Measurements from ENCODE around the gene TUB.

Gene TUB

DNA sequence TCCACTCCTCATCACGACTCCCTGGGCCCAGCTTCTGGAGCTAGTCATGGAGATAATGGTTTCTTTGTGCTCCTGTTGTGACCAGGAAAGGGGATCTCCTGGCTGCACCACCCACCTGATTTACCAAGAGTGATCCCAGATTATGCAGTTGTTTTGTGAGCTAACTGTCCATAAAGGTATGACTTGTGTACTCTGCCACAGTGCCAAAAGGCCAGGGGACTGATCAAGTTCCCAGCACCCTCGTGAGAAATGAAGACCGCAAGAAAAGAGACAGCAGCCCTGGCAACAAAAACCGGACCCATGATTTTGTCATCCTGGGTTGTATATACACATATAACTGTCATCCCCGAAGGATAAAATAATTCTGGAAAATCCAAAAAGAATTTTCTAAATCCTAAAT lies 26.6 kb downstream of the TUB start:
- DNase-seq (ENCODE audit: low read depth in 2 of 2) = no peak

DNA sequence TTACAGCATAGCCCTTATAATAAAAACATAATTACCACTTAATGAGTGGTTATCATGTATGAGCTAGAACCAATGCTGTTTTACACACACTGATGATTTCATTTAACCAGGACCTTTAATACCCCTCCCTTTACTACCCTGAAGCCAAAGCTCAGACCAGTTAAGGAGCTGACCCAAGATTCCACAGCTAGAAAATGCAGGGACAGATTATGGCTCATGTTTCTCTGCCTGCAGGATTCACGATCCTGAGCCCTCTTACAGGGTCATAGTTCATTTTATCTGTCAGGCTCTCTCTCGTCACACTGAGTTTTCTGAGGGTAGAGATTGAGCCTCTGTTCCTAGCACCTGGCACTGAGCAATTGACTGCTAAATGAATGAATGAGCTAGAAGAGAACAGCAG lies 27.4 kb downstream of the TUB start:
- DNase-seq (ENCODE audit: low read depth in 2 of 2) = no peak

DNA sequence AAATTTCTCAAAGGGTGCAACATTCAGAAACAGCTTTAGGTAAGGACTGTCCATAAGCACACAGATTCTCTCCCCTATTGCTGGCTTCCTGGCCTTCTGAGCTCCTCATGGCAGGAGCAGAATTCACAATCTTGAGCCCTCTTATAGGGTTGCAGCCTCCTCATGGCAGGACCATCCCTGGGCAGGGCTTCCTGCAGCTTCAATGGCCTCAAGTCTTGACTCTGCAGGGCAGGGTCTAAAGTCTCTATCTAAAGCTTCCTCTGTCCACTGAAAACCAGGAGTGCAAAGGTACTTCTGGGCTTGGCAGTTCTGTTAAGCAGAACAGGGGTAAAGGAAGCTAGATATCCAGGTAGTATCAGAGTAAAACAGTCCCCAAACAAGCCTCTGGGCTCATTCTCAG lies 28.7 kb downstream of the TUB start:
- no peak for DNase-seq (ENCODE audit: low read depth in 2 of 2)

DNA sequence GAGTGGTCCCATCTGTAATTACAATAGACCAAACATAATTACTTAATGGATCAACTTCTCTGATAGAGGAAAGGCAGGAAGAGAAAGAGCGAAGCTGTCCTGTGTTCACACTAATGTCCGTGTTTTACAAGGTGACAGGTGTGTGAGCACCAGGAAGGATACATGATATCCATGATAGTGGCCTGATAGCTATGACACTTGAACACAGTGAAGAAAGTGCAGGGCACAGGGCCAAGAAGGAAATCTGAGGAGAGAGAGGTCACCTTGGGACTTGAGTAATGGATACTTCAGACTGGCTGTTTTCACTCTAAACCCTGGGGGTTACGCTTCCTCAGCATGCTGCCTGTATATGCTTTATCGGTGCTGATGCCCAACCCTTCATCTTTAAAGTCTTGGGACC lies 29.4 kb downstream of the TUB start:
- no peak for DNase-seq (ENCODE audit: low read depth in 2 of 2)

DNA sequence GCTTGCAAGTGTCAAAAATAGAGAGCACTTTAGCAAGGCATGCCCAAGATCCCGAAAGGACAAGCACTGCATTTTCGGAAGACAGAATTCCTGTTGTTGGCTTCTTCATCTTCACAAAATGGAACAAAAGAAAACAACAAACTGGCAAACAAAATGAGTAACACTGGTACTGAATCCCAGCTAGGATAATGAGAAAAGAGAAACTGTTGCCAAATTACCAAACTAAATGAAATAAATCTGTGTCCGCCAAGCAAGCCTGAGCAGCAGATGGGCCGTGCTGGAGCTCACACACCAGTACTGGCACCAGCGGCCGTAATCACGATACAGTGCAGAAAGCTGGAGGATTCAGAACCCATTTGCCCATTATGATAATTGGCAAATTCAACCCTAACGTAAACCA lies 30.6 kb downstream of the TUB start:
- DNase-seq (ENCODE audit: low read depth in 2 of 2) = no peak

DNA sequence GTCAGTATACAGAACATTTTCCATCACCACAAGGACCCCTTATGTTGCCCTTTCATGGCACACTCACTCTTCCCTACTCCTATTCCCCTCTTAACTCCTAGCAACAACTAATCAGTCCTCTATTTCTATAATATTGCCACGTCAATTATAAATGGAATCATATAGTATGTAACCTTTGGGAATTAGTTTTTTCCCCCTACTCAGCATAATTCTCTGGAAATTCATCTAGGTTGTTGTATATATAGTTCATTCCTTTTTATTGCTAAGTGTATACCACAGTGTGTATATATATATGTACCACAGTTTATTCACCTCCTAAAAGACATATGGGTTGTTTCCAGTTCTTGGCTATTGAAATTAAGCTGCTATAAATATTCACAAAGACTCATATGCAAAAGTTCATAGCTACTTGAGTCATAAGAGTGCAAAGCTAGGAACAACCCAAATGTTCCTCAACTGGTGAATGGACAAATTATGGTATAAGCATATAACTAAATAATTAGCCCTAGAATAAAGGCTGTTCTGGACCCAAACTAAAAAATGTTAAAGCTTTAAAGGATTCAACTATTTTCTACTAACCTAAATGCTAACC lies 41.3 kb downstream of the TUB start:
- no peak for DNase-seq (ENCODE audit: low read depth in 2 of 2)

DNA sequence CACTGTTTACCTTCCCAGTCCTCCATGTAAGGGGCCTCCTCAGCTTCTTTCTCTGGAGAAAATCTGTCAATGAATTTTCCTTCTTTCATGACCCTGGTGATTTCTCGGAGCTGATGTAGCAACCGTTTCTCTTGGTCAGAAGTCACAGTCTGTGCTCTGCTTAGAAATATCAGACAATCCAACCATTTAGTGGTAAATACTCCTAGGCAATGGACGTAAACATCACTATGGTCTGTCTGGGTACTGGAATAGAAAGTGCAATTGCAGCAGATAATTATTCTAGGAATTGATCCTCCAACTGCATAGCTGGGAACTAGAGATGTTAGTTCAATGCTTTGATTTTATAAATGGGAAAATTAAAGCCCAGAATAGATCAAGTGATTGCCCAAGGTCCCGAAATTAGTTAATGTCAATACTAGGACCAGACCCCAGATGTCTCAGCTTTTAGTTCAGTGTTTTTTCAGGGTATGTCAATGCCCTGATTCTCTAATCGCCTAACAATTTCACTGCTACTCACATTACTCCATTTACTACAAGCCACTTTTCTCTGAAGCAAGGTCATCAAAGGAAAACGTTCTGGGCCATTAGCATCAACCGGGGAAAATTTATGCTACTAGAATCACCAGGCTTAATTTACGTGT lies 45.8 kb downstream of the TUB start:
- DNase-seq (ENCODE audit: low read depth in 2 of 2) = no peak

DNA sequence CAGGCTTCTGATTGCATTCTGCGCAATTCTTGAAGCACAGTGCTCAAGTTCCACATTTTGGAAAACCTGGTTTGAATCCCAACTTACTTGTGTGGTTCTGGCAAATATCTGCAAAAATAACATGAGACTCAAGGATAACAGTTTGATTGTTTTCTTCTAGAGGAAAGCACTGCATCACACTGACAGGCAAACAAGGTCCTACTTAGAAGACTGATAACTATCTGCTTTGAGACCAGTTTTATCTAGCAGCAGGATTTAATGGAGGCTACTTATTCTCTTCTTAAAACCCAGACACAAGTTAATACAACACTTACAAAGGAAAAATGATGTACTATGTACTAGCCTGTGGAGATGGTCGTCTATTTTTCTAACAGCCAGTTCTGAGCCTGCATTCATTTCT lies 46.4 kb downstream of the TUB start:
- no peak for DNase-seq (ENCODE audit: low read depth in 2 of 2)

DNA sequence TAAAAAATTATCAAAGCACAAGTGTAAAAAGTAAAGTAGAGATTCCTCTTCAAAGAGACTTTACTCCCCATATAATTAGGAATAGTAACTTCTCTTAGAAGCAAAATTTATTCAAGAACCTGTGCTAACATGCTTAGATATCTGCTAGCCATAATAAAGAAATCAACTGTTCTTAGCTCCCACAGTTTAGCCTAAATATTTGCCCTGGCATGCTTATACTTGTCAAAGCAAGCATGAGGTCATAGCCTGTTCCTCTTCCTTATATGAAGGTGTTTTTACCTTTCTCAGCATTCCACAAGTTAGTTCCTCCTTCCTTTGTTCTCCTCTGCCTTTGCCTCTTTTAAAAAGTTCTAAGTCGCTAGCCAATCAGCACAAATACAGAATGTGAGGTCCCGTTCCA lies 57.5 kb downstream of the TUB start:
- DNase-seq (ENCODE audit: low read depth in 2 of 2) = no peak

DNA sequence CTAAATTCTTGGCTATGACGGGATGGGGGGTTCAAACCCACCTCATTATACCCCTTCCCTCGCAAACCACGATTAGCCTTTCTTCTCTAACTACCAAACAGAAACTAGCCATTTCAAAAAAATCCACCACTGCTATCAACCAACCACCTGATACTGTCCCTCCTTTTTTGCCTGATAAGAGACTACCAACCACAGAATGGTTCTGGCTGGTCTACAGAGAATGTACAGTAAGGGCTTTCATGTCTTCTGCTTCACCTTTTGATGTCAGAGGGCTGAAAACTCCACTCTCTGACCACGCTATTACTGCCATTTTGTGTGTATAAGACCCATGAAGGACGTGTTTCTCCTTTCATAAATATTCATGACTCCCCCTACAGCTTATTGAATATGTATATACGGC lies 68.7 kb downstream of the TUB start:
- DNase-seq (ENCODE audit: low read depth in 2 of 2) = no peak

Measured in stimulated activated CD4-positive, alpha-beta T cell treated with anti-CD3 and anti-CD28 coated beads, Interleukin-1b, Interleukin-23, amount 100 ng/mL, for 1 hour (primary cell).